A549 treated with DMSO at 1 μM for 4 hours (cell line): Measurements from ENCODE around the gene ABCB6. TPM values are rescaled to one million over a fixed set of nuclear protein-coding genes. Genes with fewer than 3 reads are reported as not detected.

ENCODE experiments used
- total RNA-seq: library from RNA; stranded (reverse); fragments of 200-300 nt; extraction: Qiagen RNA extraction; gene quantifications from 5 replicates; pipeline ENCODE4 v1.2.3, GENCODE V29; 2022; ENCODE audit warnings: low read depth

The ABCB6 gene
- total RNA-seq = 24.1 to 39.3 TPM (median 33.7 TPM) in 5 replicates

GRCh38 chr2:219218732-219219701 lies at the start of gene ABCB6:
ABCB6 (minus strand) TSS chr2:219218958; CDS start chr2:219218673, 285 bp downstream.

GRCh38 chr2:219253753-219254589 lies 35.2 kb upstream of the ABCB6 start, which contains the start of gene TUBA4A:
TUBA4A (minus strand) TSS chr2:219253918; CDS start chr2:219253858, 60 bp downstream.

GRCh38 chr2:219252900-219253752 lies 34.4 kb upstream of the ABCB6 start, which contains the start of gene TUBA4B:
TUBA4B (plus strand) TSS chr2:219253243; CDS start chr2:219253408, 165 bp downstream.

GRCh38 chr2:219245148-219245898 lies 26.6 kb upstream of the ABCB6 start, which contains the start of the genes GLB1L and STK16:
GLB1L (minus strand) TSS chr2:219245444; CDS start chr2:219243573, 1,871 bp downstream.
STK16 (plus strand) TSS chr2:219245479; CDS start chr2:219246000, 521 bp downstream.

GRCh38 chr2:219229305-219230058 lies 10.7 kb upstream of the ABCB6 start, which contains the start of the genes ANKZF1 and ATG9A:
ANKZF1 (plus strand) TSS chr2:219229806; CDS start chr2:219230258, 452 bp downstream.
ATG9A (minus strand) TSS chr2:219229636; CDS start chr2:219228024, 1,612 bp downstream.

GRCh38 chr2:219206328-219207133 lies 12.2 kb downstream of the ABCB6 start, which contains the start of gene ZFAND2B:
ZFAND2B (plus strand) TSS chr2:219206782; CDS start chr2:219206988, 206 bp downstream.

GRCh38 chr2:219177552-219178376 lies 41.0 kb downstream of the ABCB6 start, which contains the start of gene RETREG2:
RETREG2 (plus strand) TSS chr2:219178275; CDS start chr2:219178353, 78 bp downstream.

GRCh38 chr2:219176818-219177551 lies 41.8 kb downstream of the ABCB6 start, which contains the start of gene CNPPD1:
CNPPD1 (minus strand) TSS chr2:219176925; CDS start chr2:219176828, 97 bp downstream.

GRCh38 chr2:219169930-219170654 lies 48.7 kb downstream of the ABCB6 start, which contains the start of gene SLC23A3:
SLC23A3 (minus strand) TSS chr2:219170029; CDS start chr2:219169984, 45 bp downstream.

GRCh38 chr2:219160186-219161017 lies 58.4 kb downstream of the ABCB6 start, which contains the start of gene NHEJ1:
NHEJ1 (minus strand) TSS chr2:219160815; CDS start chr2:219158362, 2,453 bp downstream.

Other genes with a start within 250 kb of the ABCB6 start
- not detected in 5 replicates for gene FEV, start 233.8 kb downstream of the ABCB6 start, total RNA-seq
- gene CRYBA2, start 225.5 kb downstream of the ABCB6 start, total RNA-seq = 0.18 TPM in 1 of 5 replicates, not detected in the others
- 0.09 to 0.19 TPM (median 0.15 TPM) in 5 replicates for gene CFAP65, start 177.4 kb downstream of the ABCB6 start, total RNA-seq
- 0.14 to 0.20 TPM (median 0.15 TPM) in 5 replicates for gene IHH, start 158.0 kb downstream of the ABCB6 start, total RNA-seq
- 15.0 to 17.4 TPM (median 16.3 TPM) in 5 replicates for gene NHEJ1, start 58.1 kb downstream of the ABCB6 start, total RNA-seq
- gene SLC23A3, start 48.9 kb downstream of the ABCB6 start, total RNA-seq = 0.57 to 1.4 TPM (median 0.70 TPM) in 5 replicates
- gene CNPPD1, start 42.0 kb downstream of the ABCB6 start, total RNA-seq = 40.6 to 45.1 TPM (median 43.6 TPM) in 5 replicates
- 65.3 to 87.9 TPM (median 86.5 TPM) in 5 replicates for gene RETREG2, start 40.7 kb downstream of the ABCB6 start, total RNA-seq
- 18.0 to 22.8 TPM (median 19.9 TPM) in 5 replicates for gene ZFAND2B, start 12.2 kb downstream of the ABCB6 start, total RNA-seq
- 47.0 to 55.9 TPM (median 49.7 TPM) in 5 replicates for gene ATG9A, start 10.7 kb upstream of the ABCB6 start, total RNA-seq
- 16.2 to 23.2 TPM (median 20.9 TPM) in 5 replicates for gene ANKZF1, start 10.8 kb upstream of the ABCB6 start, total RNA-seq
- gene GLB1L, start 26.5 kb upstream of the ABCB6 start, total RNA-seq = 5.1 to 6.7 TPM (median 6.1 TPM) in 5 replicates
- gene STK16, start 26.5 kb upstream of the ABCB6 start, total RNA-seq = 25.0 to 30.5 TPM (median 29.4 TPM) in 5 replicates
- 0.26 to 0.46 TPM (median 0.31 TPM) in 5 replicates for gene TUBA4B, start 34.3 kb upstream of the ABCB6 start, total RNA-seq
- gene TUBA4A, start 35.0 kb upstream of the ABCB6 start, total RNA-seq = 365 to 546 TPM (median 419 TPM) in 5 replicates
- gene DNAJB2, start 60.4 kb upstream of the ABCB6 start, total RNA-seq = 46.4 to 58.3 TPM (median 54.4 TPM) in 5 replicates
- gene PTPRN, start 90.4 kb upstream of the ABCB6 start, total RNA-seq = 1.3 to 2.2 TPM (median 1.9 TPM) in 5 replicates
- gene RESP18, start 113.8 kb upstream of the ABCB6 start, total RNA-seq = not detected in 5 replicates
- gene DNPEP, start 169.0 kb upstream of the ABCB6 start, total RNA-seq = 61.9 to 65.8 TPM (median 64.1 TPM) in 5 replicates
- 0.08 to 0.09 TPM in 2 of 5 replicates, not detected in the others for gene DES, start 199.4 kb upstream of the ABCB6 start, total RNA-seq
- gene SPEG, start 215.9 kb upstream of the ABCB6 start, total RNA-seq = 5.8 to 8.1 TPM (median 6.6 TPM) in 5 replicates